Small intestine (tissue), 7 donors: ENCODE data around the gene ELK3. TPM values are rescaled to one million over a fixed set of nuclear protein-coding genes. Genes with fewer than 3 reads are reported as not detected.

ENCODE experiments used
- DNase-seq, 2 donors: peaks; one replicate each; pipeline versions ENCODE4 v3.0.0 to v3.0.0-alpha.2; 2013
- FAIRE-seq: peaks from 2 replicates; lab custom pipeline; 2012; peaks lifted over from hg19 to GRCh38; lab: Jason Lieb, UNC
- H3K27ac ChIP-seq, 3 donors: one replicate each; pipeline ENCODE4 v1.5.1; 2013; ENCODE audit warnings: low read length in 2 of 3, mild to moderate bottlenecking in 2 of 3, control low read depth in 1 of 3, inconsistent platforms in 1 of 3, low read depth in 1 of 3, moderate library complexity in 1 of 3
- H3K27me3 ChIP-seq, 3 donors: one replicate each; pipeline ENCODE4 v1.6.1; 2013; ENCODE audit warnings: low read length in 3 of 3, inconsistent platforms in 1 of 3; ENCODE audit not compliant: control insufficient read depth in 3 of 3, insufficient read depth in 3 of 3
- H3K36me3 ChIP-seq, 3 donors: one replicate each; pipeline ENCODE4 v1.6.1; 2013; ENCODE audit warnings: low read length in 3 of 3, inconsistent platforms in 1 of 3, low read depth in 1 of 3, mild to moderate bottlenecking in 1 of 3, moderate library complexity in 1 of 3; ENCODE audit not compliant: control insufficient read depth in 3 of 3, insufficient read depth in 2 of 3
- H3K4me1 ChIP-seq, 3 donors: one replicate each; pipeline ENCODE4 v1.6.1; 2013; ENCODE audit warnings: low read length in 2 of 3, inconsistent platforms in 1 of 3, low read depth in 1 of 3, mild to moderate bottlenecking in 1 of 3, moderate library complexity in 1 of 3; ENCODE audit not compliant: control insufficient read depth in 3 of 3, insufficient read depth in 2 of 3
- H3K4me3 ChIP-seq, 3 donors: one replicate each; pipeline ENCODE4 v1.5.1; 2013; ENCODE audit warnings: low read length in 3 of 3, control low read depth in 1 of 3, inconsistent platforms in 1 of 3, low read depth in 1 of 3, mild to moderate bottlenecking in 1 of 3, moderate library complexity in 1 of 3
- H3K9me3 ChIP-seq, 2 donors: one replicate each; pipeline ENCODE4 v1.6.1; 2013; ENCODE audit warnings: low read depth in 1 of 2, low read length in 1 of 2; ENCODE audit not compliant: control insufficient read depth in 2 of 2, insufficient read depth in 1 of 2
- WGBS, 3 donors: extraction: QIAGEN DNeasy Blood & Tissue Kit; methylation state at CpG; one replicate each; pipeline ENCODE4 v1.1.7; 2013; 5-methylcytosine and 5-hydroxymethylcytosine counted together
- polyA plus RNA-seq, 4 donors: library from polyadenylated mRNA; stranded (reverse) in 3 of 4; unstranded in 1 of 4; fragments of 200-250 nt in 3 of 4; fragments of 120-200 nt in 1 of 4; gene quantifications; one replicate each; pipeline versions ENCODE4 v1.2.1 to v1.2.3, GENCODE V29; 2013
- donor health status: healthy with polysubstance abuse.
- donor health status: control.
- donor health status: control.
- donor health status: Bipolar disorder and iron deficiency.
- donor health status: healthy.

The ELK3 gene
- polyA plus RNA-seq, 4 donors: 0.67 to 15.9 (median 10.8) TPM

GRCh38 chr12:96227365-96228106 lies 33.4 kb downstream of the ELK3 start:
- DNase-seq (no peak), FAIRE-seq (no peak)
- whole genome bisulfite sequencing, 3 donors: 73 to 88% (median 84%) methylated on average over 12 of the region's 12 CpGs

DNA sequence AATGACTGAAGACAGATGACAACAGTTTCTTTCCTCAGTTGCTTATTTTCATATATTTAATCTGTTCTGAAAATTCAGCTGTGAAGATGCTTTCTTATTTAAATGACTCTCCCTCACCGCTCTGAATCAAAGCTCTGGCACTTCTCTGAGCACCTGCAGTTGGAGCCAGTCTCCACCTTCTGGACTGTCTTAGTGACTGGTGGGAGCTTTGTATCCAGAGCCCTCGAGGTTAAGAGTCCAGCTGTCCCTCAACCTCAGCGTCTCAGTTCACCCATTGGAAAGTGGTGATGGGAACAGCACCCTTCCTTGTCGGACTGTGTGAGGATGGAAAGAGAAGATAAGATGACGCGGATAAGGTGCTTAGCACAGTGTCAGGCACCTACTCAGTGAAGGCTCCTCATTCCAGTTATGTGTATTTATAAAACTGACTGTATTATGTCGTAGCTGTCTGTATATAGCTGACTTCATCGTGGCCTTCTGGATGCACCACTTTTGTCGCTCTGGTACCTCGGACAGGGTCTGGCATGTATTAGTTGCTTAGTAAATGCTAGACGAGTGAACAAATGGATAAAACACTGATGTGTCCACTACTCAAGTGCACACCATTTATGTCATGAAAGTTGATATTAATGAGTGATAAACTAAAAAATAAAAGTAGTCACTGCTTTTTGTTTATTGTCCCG lies 34.5 kb downstream of the ELK3 start:
- FAIRE-seq: no peak
- H3K9me3 ChIP-seq: no peaks in the 10 kb centered on the region
- no peak overlapping the region for H3K4me3 ChIP-seq
- peaks cover 0 to 10% (median 3%) of the 10 kb centered on the region in 3 donors for H3K36me3 ChIP-seq
- no peaks in the 10 kb centered on the region for H3K27me3 ChIP-seq
- H3K4me1 ChIP-seq: peaks cover 0 to 8% (median 4%) of the 10 kb centered on the region in 3 donors
- WGBS, 3 donors: 85 to 90% (median 86%) methylated on average over 12 of the region's 12 CpGs
- DNase-seq: no peak
- no peak overlapping the region for H3K27ac ChIP-seq

More at GRCh38 chr12:96227365-96228106, 33.4 kb downstream of the ELK3 start:
- Histone ChIP-seq H3K27ac (no peak overlapping the region), H3K27me3 (no peaks in the 10 kb centered on the region), H3K4me3 (no peak overlapping the region), H3K9me3 (peaks cover 0 to 3% of the 10 kb centered on the region in 2 donors), H3K4me1 (peaks cover 0 to 13% (median 4%) of the 10 kb centered on the region in 3 donors), H3K36me3 (peaks cover 0 to 10% (median 3%) of the 10 kb centered on the region in 3 donors)

GRCh38 chr12:96230646-96231045 lies 36.5 kb downstream of the ELK3 start:
- 92 to 93% (median 92%) methylated on average over 13 of the region's 13 CpGs for WGBS, 3 donors
- H3K27ac ChIP-seq: no peak overlapping the region
- FAIRE-seq (no peak), DNase-seq (no peak)
- H3K4me3 ChIP-seq: no peak overlapping the region
- H3K27me3 ChIP-seq: no peaks in the 10 kb centered on the region
- peaks cover 1 to 6% (median 3%) of the 10 kb centered on the region in 3 donors for H3K4me1 ChIP-seq
- peaks cover 0 to 11% (median 0%) of the 10 kb centered on the region in 3 donors for H3K36me3 ChIP-seq
- no peaks in the 10 kb centered on the region for H3K9me3 ChIP-seq

GRCh38 chr12:96233168-96233567 lies 39.0 kb downstream of the ELK3 start:
- no peaks in the 10 kb centered on the region for H3K27me3 ChIP-seq
- no peak for FAIRE-seq
- H3K27ac ChIP-seq: peak overlapping the region in 2 of 3 donors; percentile 9 to 35
- H3K4me3 ChIP-seq: no peak overlapping the region
- H3K4me1 ChIP-seq: peaks cover 0 to 16% (median 0%) of the 10 kb centered on the region in 3 donors
- 74 to 95% (median 91%) methylated on average over 7 of the region's 7 CpGs for WGBS, 3 donors
- no peaks in the 10 kb centered on the region for H3K9me3 ChIP-seq
- no peak for DNase-seq
- peaks cover 0 to 17% (median 0%) of the 10 kb centered on the region in 3 donors for H3K36me3 ChIP-seq

DNA sequence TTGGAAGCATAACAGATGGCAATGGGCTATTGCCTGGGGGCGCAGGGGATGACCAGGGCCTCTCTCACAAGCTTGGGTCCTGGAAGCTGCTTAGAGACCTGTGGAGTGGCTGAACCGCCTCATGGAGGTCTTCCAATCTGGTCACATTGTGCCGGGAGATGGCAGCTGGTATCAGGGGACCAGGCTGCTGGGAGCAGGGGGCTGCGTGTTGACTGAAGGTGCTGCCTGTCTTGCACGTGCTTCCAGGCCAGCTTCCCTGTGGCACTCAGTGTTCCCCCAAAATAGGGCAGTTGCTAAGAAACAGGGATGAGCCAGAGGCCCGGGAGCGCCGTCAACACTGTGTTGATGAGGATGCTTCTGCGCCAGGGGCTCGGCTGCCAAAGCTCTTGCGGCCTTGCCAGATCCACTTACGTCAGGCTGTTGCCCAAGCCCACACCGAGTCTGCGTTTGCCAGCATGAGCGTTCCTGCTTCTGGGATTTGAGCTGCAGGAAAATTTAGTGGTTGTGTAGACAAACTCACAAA lies 39.8 kb downstream of the ELK3 start:
- H3K4me1 ChIP-seq: peaks cover 0 to 21% (median 0%) of the 10 kb centered on the region in 3 donors
- no peak overlapping the region for H3K4me3 ChIP-seq
- FAIRE-seq (no peak), DNase-seq (peak in 1 of 2 donors; percentile 30)
- peaks cover 0 to 19% (median 0%) of the 10 kb centered on the region in 3 donors for H3K36me3 ChIP-seq
- no peaks in the 10 kb centered on the region for H3K9me3 ChIP-seq
- H3K27ac ChIP-seq: peak overlapping the region in 2 of 3 donors; percentile 47 to 89
- no peaks in the 10 kb centered on the region for H3K27me3 ChIP-seq
- WGBS, 3 donors: 64 to 92% (median 88%) methylated on average over 15 of the region's 15 CpGs

GRCh38 chr12:96234591-96235483 lies 40.7 kb downstream of the ELK3 start:
- peaks cover 0 to 21% (median 0%) of the 10 kb centered on the region in 3 donors for H3K4me1 ChIP-seq
- 82 to 92% (median 89%) methylated on average over 22 of the region's 22 CpGs for WGBS, 3 donors
- DNase-seq: no peak
- FAIRE-seq: no peak
- H3K9me3 ChIP-seq: no peaks in the 10 kb centered on the region
- peaks cover 0 to 19% (median 0%) of the 10 kb centered on the region in 3 donors for H3K36me3 ChIP-seq
- H3K27ac ChIP-seq: peak overlapping the region in 2 of 3 donors; percentile 47 to 89
- no peaks in the 10 kb centered on the region for H3K27me3 ChIP-seq
- no peak overlapping the region for H3K4me3 ChIP-seq

DNA sequence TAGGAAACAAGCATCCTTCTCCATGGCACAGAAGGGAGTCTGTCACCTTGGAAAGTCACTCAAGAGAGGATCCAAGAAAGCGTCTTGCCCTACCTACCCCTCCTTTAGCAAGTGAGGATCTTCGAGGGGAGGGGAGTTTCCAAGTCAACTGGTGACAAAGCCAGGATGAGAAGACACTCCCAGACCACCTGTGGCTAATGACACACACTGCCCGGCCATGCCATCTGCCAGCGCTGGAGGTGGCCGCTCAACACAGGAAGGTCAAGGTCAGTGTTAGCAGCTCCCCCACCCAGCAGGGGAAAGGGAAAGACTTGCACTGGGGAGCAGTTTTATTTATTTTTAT lies 41.3 kb downstream of the ELK3 start:
- Histone ChIP-seq H3K27ac (peak overlapping the region in 1 of 3 donors; percentile 72), H3K4me1 (peaks cover 0 to 21% (median 0%) of the 10 kb centered on the region in 3 donors)
- DNase-seq: no peak

More for the DNA sequence above, 41.3 kb downstream of the ELK3 start:
- H3K9me3 ChIP-seq: no peaks in the 10 kb centered on the region
- H3K36me3 ChIP-seq: peaks cover 0 to 19% (median 0%) of the 10 kb centered on the region in 3 donors
- H3K27me3 ChIP-seq: no peaks in the 10 kb centered on the region
- FAIRE-seq: no peak
- WGBS, 3 donors: 81 to 89% (median 83%) methylated on average over 5 of the region's 5 CpGs
- no peak overlapping the region for H3K4me3 ChIP-seq
